OCI-LY7 (cell line): ENCODE results near the gene ADM5.

Experiments
- EZH2phosphoT487 ChIP-seq: fragments of 200-600 bp; sonication (generic); IDR thresholded peaks from 2 replicates; pipeline ENCODE4 v1.6.1; 2018; ENCODE audit warnings: low read depth, borderline replicate concordance, mild to moderate bottlenecking, mixed run types, antibody characterized with exemption, low read length, moderate library complexity, mixed read lengths
- TF ChIP-seq, protein P1 (sequence below): fragments of 200-600 bp; sonication (generic); conservative IDR thresholded peaks from 2 replicates; pipeline ENCODE4 v1.5.1; 2014; ENCODE audit warnings: mild to moderate bottlenecking, antibody characterized with exemption, low read length, moderate library complexity, mixed read lengths

DNA sequence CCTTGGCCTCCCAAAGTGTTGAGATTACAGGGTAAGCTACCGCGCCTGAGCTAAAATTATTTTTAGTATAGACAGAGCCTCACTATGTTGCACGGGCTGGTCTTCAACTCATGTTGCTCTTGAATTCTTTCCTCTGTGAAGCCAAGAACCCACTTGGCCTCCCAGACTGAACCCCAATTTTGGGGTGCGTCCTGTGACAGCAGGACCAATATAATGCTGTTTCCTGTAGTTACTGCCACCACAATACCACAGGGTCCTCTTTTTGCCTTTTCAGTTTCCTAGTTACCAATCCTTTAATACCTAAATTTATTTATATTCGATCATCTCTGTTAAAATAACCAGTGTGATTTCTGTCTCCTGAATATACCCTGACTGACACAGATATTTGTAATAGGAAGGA lies 40.8 kb downstream of the ADM5 start:
- TF ChIP-seq, protein P1, sequence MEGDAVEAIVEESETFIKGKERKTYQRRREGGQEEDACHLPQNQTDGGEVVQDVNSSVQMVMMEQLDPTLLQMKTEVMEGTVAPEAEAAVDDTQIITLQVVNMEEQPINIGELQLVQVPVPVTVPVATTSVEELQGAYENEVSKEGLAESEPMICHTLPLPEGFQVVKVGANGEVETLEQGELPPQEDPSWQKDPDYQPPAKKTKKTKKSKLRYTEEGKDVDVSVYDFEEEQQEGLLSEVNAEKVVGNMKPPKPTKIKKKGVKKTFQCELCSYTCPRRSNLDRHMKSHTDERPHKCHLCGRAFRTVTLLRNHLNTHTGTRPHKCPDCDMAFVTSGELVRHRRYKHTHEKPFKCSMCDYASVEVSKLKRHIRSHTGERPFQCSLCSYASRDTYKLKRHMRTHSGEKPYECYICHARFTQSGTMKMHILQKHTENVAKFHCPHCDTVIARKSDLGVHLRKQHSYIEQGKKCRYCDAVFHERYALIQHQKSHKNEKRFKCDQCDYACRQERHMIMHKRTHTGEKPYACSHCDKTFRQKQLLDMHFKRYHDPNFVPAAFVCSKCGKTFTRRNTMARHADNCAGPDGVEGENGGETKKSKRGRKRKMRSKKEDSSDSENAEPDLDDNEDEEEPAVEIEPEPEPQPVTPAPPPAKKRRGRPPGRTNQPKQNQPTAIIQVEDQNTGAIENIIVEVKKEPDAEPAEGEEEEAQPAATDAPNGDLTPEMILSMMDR, result no peak
- TF ChIP-seq EZH2phosphoT487, result no peak
